ENCODE measurements around the gene TSPAN4. TPM values are rescaled to one million over a fixed set of nuclear protein-coding genes. Genes with fewer than 3 reads are reported as not detected.

TSPAN4 gene
- total and polyA plus RNA-seq, 11 donors, result 22.7 to 93.0 (median 31.3) TPM

DNA sequence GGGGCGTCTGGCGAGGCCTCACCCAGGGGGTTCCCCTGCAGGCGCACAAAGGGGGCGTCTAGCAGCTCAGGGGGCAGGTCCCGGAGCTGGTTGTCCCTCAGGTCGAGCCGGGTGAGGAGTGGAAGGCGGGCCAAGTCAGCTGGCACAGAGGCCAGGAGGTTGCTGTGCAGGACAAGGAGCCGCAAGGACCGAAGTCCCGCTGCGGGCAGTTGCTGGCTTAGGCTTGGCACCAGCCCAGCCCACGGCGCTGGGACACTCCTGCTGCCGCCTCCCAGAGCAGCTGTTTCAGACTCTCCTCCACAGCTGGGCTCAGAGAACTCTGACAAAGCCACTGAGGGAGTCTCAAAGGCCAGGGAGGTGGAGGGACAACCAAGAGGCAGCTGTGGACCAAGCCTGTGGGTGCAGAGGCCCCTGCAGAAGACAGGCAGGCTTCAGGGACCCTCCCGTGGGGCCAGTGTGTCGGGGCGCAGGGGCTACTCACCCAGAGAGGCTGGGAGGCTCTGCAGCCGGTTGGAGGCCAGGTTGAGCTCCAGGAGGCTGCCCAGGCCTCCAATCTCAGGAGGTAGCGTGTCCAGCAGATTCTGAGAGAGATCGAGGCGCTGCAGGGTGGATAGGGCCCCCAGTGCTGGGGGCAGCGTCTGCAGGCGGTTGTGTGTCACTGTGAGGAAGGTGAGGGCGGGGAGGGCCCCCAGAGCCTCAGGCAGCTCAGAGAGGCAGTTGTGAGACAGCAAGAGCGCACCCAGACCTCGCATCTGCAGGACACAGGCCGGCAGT, 39.8 kb upstream of the TSPAN4 start:
- no peak for TF ChIP-seq POLR2A (IDR thresholded peaks at IDR 0.05)
- TF ChIP-seq, protein P1, sequence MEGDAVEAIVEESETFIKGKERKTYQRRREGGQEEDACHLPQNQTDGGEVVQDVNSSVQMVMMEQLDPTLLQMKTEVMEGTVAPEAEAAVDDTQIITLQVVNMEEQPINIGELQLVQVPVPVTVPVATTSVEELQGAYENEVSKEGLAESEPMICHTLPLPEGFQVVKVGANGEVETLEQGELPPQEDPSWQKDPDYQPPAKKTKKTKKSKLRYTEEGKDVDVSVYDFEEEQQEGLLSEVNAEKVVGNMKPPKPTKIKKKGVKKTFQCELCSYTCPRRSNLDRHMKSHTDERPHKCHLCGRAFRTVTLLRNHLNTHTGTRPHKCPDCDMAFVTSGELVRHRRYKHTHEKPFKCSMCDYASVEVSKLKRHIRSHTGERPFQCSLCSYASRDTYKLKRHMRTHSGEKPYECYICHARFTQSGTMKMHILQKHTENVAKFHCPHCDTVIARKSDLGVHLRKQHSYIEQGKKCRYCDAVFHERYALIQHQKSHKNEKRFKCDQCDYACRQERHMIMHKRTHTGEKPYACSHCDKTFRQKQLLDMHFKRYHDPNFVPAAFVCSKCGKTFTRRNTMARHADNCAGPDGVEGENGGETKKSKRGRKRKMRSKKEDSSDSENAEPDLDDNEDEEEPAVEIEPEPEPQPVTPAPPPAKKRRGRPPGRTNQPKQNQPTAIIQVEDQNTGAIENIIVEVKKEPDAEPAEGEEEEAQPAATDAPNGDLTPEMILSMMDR (IDR thresholded peaks at IDR 0.05), result no peak
- Histone ChIP-seq H3K27me3 (no peaks in the 10 kb centered on the region), H3K9me3 (no peaks in the 10 kb centered on the region), H3K36me3 (peaks cover 0 to 38% (median 9%) of the 10 kb centered on the region in 9 donors), H3K4me1 (peaks cover 4 to 37% (median 22%) of the 10 kb centered on the region in 12 donors), H3K4me3 (no peak overlapping the region), H3K27ac (no peak overlapping the region)
- WGBS, 4 donors, result 93 to 95% (median 94%) methylated on average over 18 to 28 of the region's 28 CpGs
- DNase-seq, result no peak
- intact Hi-C loops (cut with DNase I), result loop anchor here in 1 of 10 donors (10.0 kb wide), 1 partner anchor 448 kb away; no protein-coding TSS in a partner anchor
- ATAC-seq, result no peak

DNA sequence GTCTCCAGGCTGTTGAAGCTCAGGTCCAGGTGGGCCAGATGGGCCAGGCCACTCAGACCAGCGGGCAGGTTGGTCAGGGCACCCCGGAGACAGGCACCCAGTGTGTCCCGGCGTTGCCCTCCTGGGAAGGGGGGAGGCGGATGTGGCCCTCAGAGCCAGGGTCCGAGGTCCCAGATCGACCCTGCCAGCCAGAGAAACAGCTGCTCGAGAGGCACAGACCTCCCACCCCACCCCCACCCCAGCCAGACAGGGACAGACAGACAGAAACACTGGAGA, 39.2 kb upstream of the TSPAN4 start:
- H3K36me3 ChIP-seq, result peaks cover 0 to 38% (median 9%) of the 10 kb centered on the region in 9 donors
- H3K27me3 ChIP-seq, result no peaks in the 10 kb centered on the region
- H3K4me3 ChIP-seq, result no peak overlapping the region
- H3K9me3 ChIP-seq, result no peaks in the 10 kb centered on the region
- WGBS, 4 donors, result 89 to 93% (median 93%) methylated on average over 7 to 8 of the region's 8 CpGs; no CpG with 5 or more reads in 1 of the 4 donors
- TF ChIP-seq, protein P1 (IDR thresholded peaks at IDR 0.05), result no peak
- no peak for TF ChIP-seq POLR2A (IDR thresholded peaks at IDR 0.05)
- peaks cover 4 to 37% (median 23%) of the 10 kb centered on the region in 12 donors for H3K4me1 ChIP-seq
- ATAC-seq (no peak), DNase-seq (no peak)
- intact Hi-C loops (cut with DNase I), result loop anchor here in 1 of 10 donors (10.0 kb wide), 1 partner anchor 449 kb away; no protein-coding TSS in a partner anchor
- no peak overlapping the region for H3K27ac ChIP-seq

DNA sequence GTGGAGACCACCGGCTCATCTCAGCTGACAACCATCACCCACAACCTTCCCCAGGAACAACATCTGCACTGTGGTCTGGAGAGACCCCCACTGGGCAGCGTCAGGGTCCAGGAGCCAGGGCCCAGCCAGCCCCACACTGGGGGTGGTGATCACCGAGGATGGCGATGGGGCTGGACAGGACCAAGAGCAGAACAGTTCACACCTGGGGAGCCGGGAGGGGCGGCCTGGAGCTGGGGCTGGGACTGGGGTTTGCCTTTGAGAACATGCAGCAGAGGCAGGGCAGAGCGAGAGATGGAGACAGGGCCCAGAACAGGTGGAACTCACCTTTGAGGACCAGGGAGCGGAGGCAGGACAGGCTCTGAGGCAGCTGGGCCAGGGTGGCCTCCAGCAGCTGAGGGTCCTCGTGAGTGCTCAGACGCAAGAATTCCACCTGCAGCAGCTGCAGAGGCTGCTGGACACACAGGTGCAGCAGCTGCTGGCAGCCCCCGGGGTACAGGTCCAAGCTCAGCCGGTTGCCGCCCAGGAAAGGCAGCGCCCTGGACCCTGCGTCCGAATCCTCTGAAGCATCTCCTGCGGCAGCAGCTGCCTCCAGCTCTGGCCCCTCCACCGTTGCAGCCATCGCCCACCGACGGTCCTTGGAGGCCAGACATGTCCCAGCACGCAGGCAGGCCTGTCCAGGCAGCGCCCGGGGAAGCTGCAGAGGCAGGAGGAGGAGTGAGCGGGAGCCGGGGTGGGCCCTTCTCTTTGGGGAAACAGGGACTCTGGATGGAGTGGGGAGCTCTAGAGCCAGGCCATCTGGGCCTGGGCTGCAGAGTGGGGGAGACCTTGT, 38.7 kb upstream of the TSPAN4 start:
- no peaks in the 10 kb centered on the region for H3K27me3 ChIP-seq
- H3K36me3 ChIP-seq, result peaks cover 0 to 38% (median 9%) of the 10 kb centered on the region in 9 donors
- peaks cover 4 to 40% (median 27%) of the 10 kb centered on the region in 12 donors for H3K4me1 ChIP-seq
- peak overlapping the region in 10 of 12 donors; percentile 54 to 79 (median 66) for H3K4me3 ChIP-seq
- no peaks in the 10 kb centered on the region for H3K9me3 ChIP-seq
- no peak for TF ChIP-seq POLR2A (IDR thresholded peaks at IDR 0.05)
- TF ChIP-seq, protein P1 (IDR thresholded peaks at IDR 0.05), result no peak
- intact Hi-C loops (cut with DNase I), result loop anchor here in 1 of 10 donors (10.0 kb wide), 1 partner anchor 449 kb away; no protein-coding TSS in a partner anchor
- 50 to 65% (median 58%) methylated on average over 18 to 26 of the region's 26 CpGs for WGBS, 4 donors
- DNase-seq, result no peak
- H3K27ac ChIP-seq, result peak overlapping the region in 8 of 12 donors; percentile 87 to 96 (median 94)
- ATAC-seq, result no peak

DNA sequence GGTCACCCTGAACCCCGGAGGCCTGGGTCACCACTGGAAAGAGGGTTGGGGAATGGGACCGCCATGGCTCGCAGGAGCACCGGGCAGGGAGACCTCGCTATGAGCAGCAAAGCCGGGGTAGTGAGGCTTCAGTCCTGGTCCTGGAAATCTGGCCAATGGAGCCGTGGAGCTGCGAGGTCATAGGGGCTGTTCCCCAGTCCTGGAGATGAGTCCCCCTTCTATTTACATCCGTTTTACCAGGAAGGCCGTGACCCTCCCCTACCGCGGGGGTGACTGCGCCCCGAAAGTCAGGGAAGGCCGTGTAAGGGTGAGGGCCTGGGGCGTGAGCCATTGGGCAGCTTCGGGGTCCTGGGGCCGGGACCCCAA, 38.1 kb upstream of the TSPAN4 start:
- Histone ChIP-seq H3K36me3 (peaks cover 0 to 35% (median 9%) of the 10 kb centered on the region in 9 donors), H3K4me1 (peaks cover 4 to 41% (median 27%) of the 10 kb centered on the region in 12 donors), H3K27me3 (no peaks in the 10 kb centered on the region), H3K9me3 (no peaks in the 10 kb centered on the region), H3K4me3 (peak overlapping the region; percentile 54 to 79 (median 66)), H3K27ac (peak overlapping the region; percentile 75 to 96 (median 93))
- DNase-seq (no peak), ATAC-seq (no peak)
- no peak for TF ChIP-seq POLR2A (IDR thresholded peaks at IDR 0.05)
- TF ChIP-seq, protein P1 (IDR thresholded peaks at IDR 0.05), result no peak
- 4 to 10% (median 5%) methylated on average over 14 to 18 of the region's 18 CpGs for WGBS, 4 donors
- intact Hi-C loops (cut with DNase I), result loop anchor here in 1 of 10 donors (10.0 kb wide), 1 partner anchor 450 kb away; no protein-coding TSS in a partner anchor

All from heart left ventricle (tissue), 16 donors.